Pancreas (tissue), 10 donors: ENCODE measurements around the gene CDC16. TPM values are rescaled to one million over a fixed set of nuclear protein-coding genes. Genes with fewer than 3 reads are reported as not detected.

Source experiments
- ATAC-seq, 4 donors: fragments of 200-7000 bp; cut with Tn5 transposase; one replicate each; pipeline versions ENCODE4 v1.8.0 to v1.9.1; 2020; ENCODE audit warnings: mild to moderate bottlenecking in 4 of 4, moderate library complexity in 4 of 4
- DNase-seq, 6 donors: peaks; one replicate each; pipeline ENCODE4 v3.0.0-alpha.2; 2020
- FAIRE-seq: peaks from 2 replicates; lab custom pipeline; 2012; peaks lifted over from hg19 to GRCh38; lab: Jason Lieb, UNC
- H3K27ac ChIP-seq, 4 donors: fragments of 200-600 bp; sonication (generic); 1 replicate in 3 of 4; 2 replicates in 1 of 4; pipeline versions ENCODE4 v1.5.0 to v1.8.0; 2020
- H3K27me3 ChIP-seq, 4 donors: fragments of 200-600 bp; one replicate each; pipeline ENCODE4 v1.8.0; 2021
- H3K36me3 ChIP-seq, 3 donors: fragments of 200-600 bp; sonication (generic) in 1 of 3; one replicate each; pipeline versions ENCODE4 v1.5.0 to v1.8.0; 2020 to 2021
- H3K4me1 ChIP-seq, 3 donors: fragments of 200-600 bp; one replicate each; pipeline ENCODE4 v1.8.0; 2021
- H3K4me3 ChIP-seq, 4 donors: fragments of 200-600 bp; sonication (generic) in 2 of 4; one replicate each; pipeline versions ENCODE4 v1.5.0 to v1.8.0; 2020 to 2021
- H3K9me3 ChIP-seq, 4 donors: fragments of 200-600 bp; one replicate each; pipeline ENCODE4 v1.8.0; 2021
- WGBS, 2 donors: extraction: QIAGEN DNeasy Blood & Tissue Kit; methylation state at CpG; one replicate each; pipeline ENCODE4 v1.1.7; 2013; 5-methylcytosine and 5-hydroxymethylcytosine counted together
- intact Hi-C, 3 donors: fragments of 100-400 bp; cut with DNase I; formaldehyde crosslinking; loops; one replicate each; pipeline versions ENCODE4 v1.11.1 to v1.14.2; 2022
- polyA plus RNA-seq, 2 donors: library from polyadenylated mRNA; stranded (reverse); fragments of 200-250 nt; gene quantifications; one replicate each; pipeline ENCODE4 v1.2.3, GENCODE V29; 2013
- total RNA-seq, 6 donors: library from RNA; stranded (reverse); fragmentation: NEBNext Ultra II Directional in 4 of 6; extraction: Animal tissue kit (Norgen Biotek cat#: 25700) in 4 of 6; gene quantifications; one replicate each; pipeline versions ENCODE4 v1.2.1 to v1.2.4, GENCODE V29; 2021 to 2023
- TF ChIP-seq, protein P1 (sequence below), 4 donors: fragments of 200-600 bp; sonication (generic) in 3 of 4; IDR thresholded peaks; one replicate each; pipeline versions ENCODE4 v1.5.0 to v1.8.0; 2021; ENCODE audit warnings: antibody characterized with exemption in 4 of 4
- donor health status: healthy with polysubstance abuse.
- donor health status: DM: no; HTN: no; CAD: no; lungs with moderate emphysema.
- donor health status: DM: no; HTN: no; CAD: no.
- donor health status: control.
- donor health status: control.
- donor health status: Bipolar disorder and iron deficiency.
- donor health status: DM: yes; HTN: yes; CAD: no.
- donor health status: DM: no; HTN: no; CAD: no.
- donor health status: DM: no; HTN: no; CAD: no.
- donor health status: DM: yes; HTN: yes; CAD: no.

CDC16 gene
- total and polyA plus RNA-seq, 8 donors = 28.7 to 71.1 (median 31.9) TPM

DNA sequence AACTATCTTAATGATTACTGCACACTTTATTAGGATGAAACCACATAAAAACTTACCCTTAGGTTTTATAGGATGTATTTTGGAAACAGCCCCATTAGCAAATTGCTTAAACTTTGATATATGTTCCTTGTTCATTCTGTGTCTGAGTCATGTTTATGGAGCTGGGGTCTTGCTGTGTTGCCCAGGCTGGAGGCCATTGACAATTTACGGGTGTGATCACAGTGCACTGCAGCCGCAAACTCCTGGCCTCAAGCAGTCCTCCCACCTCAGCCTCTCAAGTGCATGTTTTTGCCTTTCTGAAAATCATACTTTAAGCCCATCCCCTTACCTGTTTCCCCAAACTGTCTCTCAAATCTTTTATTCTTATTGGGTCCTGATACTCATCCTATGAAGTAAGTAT is 74.4 kb downstream of the CDC16 start:
- Histone ChIP-seq H3K4me1 (peaks cover 0 to 7% (median 6%) of the 10 kb centered on the region in 3 donors), H3K9me3 (no peaks in the 10 kb centered on the region), H3K27me3 (no peaks in the 10 kb centered on the region), H3K4me3 (no peak overlapping the region), H3K36me3 (peaks cover 0 to 7% (median 0%) of the 10 kb centered on the region in 3 donors), H3K27ac (no peak overlapping the region)
- intact Hi-C loops = no loop called here
- DNase-seq = no peak
- no peak for FAIRE-seq
- TF ChIP-seq, protein P1, sequence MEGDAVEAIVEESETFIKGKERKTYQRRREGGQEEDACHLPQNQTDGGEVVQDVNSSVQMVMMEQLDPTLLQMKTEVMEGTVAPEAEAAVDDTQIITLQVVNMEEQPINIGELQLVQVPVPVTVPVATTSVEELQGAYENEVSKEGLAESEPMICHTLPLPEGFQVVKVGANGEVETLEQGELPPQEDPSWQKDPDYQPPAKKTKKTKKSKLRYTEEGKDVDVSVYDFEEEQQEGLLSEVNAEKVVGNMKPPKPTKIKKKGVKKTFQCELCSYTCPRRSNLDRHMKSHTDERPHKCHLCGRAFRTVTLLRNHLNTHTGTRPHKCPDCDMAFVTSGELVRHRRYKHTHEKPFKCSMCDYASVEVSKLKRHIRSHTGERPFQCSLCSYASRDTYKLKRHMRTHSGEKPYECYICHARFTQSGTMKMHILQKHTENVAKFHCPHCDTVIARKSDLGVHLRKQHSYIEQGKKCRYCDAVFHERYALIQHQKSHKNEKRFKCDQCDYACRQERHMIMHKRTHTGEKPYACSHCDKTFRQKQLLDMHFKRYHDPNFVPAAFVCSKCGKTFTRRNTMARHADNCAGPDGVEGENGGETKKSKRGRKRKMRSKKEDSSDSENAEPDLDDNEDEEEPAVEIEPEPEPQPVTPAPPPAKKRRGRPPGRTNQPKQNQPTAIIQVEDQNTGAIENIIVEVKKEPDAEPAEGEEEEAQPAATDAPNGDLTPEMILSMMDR (IDR thresholded peaks at IDR 0.05) = no peak
- whole genome bisulfite sequencing, 2 donors = 93 to 99% methylated on average over 2 of the region's 2 CpGs
- ATAC-seq = no peak

- ATAC-seq = no peak
- TF ChIP-seq, protein P1 (IDR thresholded peaks at IDR 0.05) = no peak
- no peak overlapping the region for H3K27ac ChIP-seq
- no peak for FAIRE-seq
- intact Hi-C loops = no loop called here
- H3K9me3 ChIP-seq = no peaks in the 10 kb centered on the region
- no peak for DNase-seq
- H3K4me3 ChIP-seq = no peak overlapping the region
- H3K36me3 ChIP-seq = peaks cover 0 to 7% (median 0%) of the 10 kb centered on the region in 3 donors
- H3K27me3 ChIP-seq = no peaks in the 10 kb centered on the region
- WGBS, 2 donors = 69 to 70% methylated on average over 6 of the region's 6 CpGs
- peaks cover 0 to 7% (median 6%) of the 10 kb centered on the region in 3 donors for H3K4me1 ChIP-seq
Measured at GRCh38 chr13:114309806-114310410, 75.2 kb downstream of the CDC16 start.

- 77 to 84% methylated on average over 5 of the region's 5 CpGs for WGBS, 2 donors
- ATAC-seq = no peak
Measured at GRCh38 chr13:114310956-114311355, 76.3 kb downstream of the CDC16 start.

GRCh38 chr13:114311387-114311786 is 76.7 kb downstream of the CDC16 start:
- DNase-seq (no peak), FAIRE-seq (no peak), ATAC-seq (no peak)
- H3K4me1 ChIP-seq = peaks cover 0 to 16% (median 7%) of the 10 kb centered on the region in 3 donors
- no peaks in the 10 kb centered on the region for H3K9me3 ChIP-seq
- intact Hi-C loops = no loop called here
- TF ChIP-seq, protein P1 (IDR thresholded peaks at IDR 0.05) = no peak
- H3K36me3 ChIP-seq = peaks cover 0 to 6% (median 0%) of the 10 kb centered on the region in 3 donors
- no peak overlapping the region for H3K4me3 ChIP-seq
- H3K27me3 ChIP-seq = no peaks in the 10 kb centered on the region
- H3K27ac ChIP-seq = no peak overlapping the region

More at GRCh38 chr13:114310956-114311355, 76.3 kb downstream of the CDC16 start:
- no peaks in the 10 kb centered on the region for H3K27me3 ChIP-seq
- peaks cover 0 to 14% (median 7%) of the 10 kb centered on the region in 3 donors for H3K4me1 ChIP-seq
- no peak for DNase-seq
- TF ChIP-seq, protein P1 (IDR thresholded peaks at IDR 0.05) = no peak
- FAIRE-seq = no peak
- H3K9me3 ChIP-seq = no peaks in the 10 kb centered on the region
- H3K27ac ChIP-seq = no peak overlapping the region
- peaks cover 0 to 7% (median 0%) of the 10 kb centered on the region in 3 donors for H3K36me3 ChIP-seq
- intact Hi-C loops = no loop called here
- no peak overlapping the region for H3K4me3 ChIP-seq

GRCh38 chr13:114311908-114312307 is 77.2 kb downstream of the CDC16 start:
- 55 to 59% methylated on average over 2 of the region's 2 CpGs for WGBS, 2 donors
- intact Hi-C loops = no loop called here
- Histone ChIP-seq H3K27ac (no peak overlapping the region), H3K36me3 (peaks cover 0 to under 1% (median 0%) of the 10 kb centered on the region in 3 donors), H3K4me3 (no peak overlapping the region), H3K4me1 (peaks cover 0 to 16% (median 11%) of the 10 kb centered on the region in 3 donors), H3K27me3 (no peaks in the 10 kb centered on the region), H3K9me3 (no peaks in the 10 kb centered on the region)
- ATAC-seq (no peak), FAIRE-seq (no peak), DNase-seq (no peak)
- TF ChIP-seq, protein P1 (IDR thresholded peaks at IDR 0.05) = no peak
